NCI-H748 (cell line): ENCODE data around the gene LYZL6.
"Not testable (repeated sequence)": the region's sequence is repeated elsewhere in the genome, so short reads cannot be mapped to it uniquely, and the experiment has no call there.

Experiments used
- DNase-seq: peaks from one replicate; lab custom pipeline; 2025; ENCODE audit not compliant: unreplicated experiment; lab: John Stamatoyannopoulos, UW

LYZL6 gene

GRCh38 chr17:35907691-35908090, 35.8 kb downstream of the LYZL6 start:
- DNase-seq, result no peak

DNA sequence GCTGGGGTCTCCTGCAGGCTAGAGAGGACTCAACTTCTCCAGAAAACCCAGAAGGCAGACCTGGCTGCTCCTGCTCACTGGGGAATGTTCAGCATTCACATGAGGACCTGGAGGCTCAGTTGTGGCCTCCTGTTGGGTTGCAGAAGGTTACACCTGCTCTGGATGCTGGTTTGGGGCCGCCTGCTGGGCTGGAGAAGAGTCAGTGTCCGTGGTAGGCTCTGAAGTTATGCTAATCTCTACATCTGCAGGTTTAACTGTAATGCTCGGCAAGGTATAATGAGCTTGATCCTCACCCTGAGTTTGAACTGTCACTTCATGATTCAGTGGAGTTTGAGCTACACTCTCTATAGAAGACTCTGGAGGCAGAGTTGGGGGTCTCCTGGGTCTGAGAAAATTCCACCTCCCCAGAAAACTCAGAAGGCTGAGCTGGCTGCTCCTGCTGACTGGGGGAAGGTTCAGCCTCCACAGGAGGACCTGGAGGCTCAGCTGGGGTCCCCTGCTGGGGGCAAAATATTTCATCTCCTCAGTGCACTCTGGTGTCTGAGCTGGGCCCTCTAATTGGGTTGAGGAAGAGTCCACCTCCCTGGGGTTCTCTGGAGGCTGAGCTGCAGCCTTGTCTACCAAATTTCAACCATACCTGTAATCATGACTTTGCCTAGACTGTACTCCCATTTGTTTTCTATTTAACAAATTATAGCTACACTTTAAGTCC, 36.4 kb downstream of the LYZL6 start:
- no peak for DNase-seq

- no peak for DNase-seq
Observed at GRCh38 chr17:35906191-35906925, 37.2 kb downstream of the LYZL6 start.

GRCh38 chr17:35903451-35903850, 40.1 kb downstream of the LYZL6 start:
- DNase-seq, result no peak

GRCh38 chr17:35901631-35902175, 41.8 kb downstream of the LYZL6 start:
- no peak for DNase-seq

DNA sequence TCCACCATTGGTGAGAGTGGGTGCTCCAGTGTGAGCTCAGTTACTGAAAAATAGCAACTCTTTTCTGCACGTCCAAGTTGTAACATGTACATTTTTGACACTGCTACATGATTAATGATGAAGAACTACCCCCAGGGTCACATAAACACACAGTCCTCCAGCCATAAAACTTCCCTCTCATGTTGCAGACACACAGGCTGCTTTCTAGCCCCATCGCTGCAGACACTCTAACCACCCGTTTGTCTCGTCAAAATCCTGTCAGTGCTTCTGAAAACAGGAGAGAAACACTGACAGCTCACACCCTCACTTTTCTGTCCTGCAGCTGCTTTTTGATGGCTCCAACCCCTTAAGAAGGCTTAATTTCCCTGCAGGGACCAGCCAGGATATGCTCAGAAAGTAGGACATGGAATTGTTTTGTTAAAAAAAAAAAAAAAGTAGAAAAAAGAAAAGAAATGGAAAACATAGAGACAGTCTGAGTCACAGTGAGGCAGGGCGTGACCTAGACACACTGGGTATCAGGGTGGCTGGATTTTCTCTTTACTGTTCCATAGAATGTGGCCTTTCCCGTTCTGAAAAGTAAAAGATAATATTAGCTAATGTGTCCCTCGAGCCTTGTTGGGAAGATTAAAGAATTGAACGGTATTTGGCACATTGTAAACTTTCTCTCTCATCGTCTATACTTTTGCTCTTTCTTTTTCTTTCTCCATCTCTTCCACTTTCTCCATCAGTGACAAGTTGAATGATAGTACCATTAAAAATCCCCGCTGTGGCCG, 42.6 kb downstream of the LYZL6 start:
- no peak for DNase-seq

DNA sequence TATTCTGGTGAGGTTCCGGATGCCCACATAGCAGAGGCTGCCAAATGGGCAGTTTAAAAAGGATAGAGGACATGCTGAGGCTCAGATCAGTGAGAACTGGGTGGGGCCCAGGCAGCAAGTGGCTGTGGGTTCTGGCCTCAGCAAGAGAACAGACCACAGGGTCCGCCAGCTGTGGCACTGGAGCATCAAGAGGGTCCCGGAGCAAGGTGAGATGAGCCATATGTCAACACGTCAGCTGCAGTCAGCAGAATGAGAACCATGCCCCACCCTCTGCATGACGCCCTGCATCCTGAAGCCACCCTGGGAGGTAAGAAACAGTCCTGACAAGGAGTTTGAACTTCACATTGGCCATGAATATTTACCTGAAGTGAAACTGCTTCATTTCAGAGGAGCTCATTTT, 43.2 kb downstream of the LYZL6 start:
- DNase-seq, result no peak

DNA sequence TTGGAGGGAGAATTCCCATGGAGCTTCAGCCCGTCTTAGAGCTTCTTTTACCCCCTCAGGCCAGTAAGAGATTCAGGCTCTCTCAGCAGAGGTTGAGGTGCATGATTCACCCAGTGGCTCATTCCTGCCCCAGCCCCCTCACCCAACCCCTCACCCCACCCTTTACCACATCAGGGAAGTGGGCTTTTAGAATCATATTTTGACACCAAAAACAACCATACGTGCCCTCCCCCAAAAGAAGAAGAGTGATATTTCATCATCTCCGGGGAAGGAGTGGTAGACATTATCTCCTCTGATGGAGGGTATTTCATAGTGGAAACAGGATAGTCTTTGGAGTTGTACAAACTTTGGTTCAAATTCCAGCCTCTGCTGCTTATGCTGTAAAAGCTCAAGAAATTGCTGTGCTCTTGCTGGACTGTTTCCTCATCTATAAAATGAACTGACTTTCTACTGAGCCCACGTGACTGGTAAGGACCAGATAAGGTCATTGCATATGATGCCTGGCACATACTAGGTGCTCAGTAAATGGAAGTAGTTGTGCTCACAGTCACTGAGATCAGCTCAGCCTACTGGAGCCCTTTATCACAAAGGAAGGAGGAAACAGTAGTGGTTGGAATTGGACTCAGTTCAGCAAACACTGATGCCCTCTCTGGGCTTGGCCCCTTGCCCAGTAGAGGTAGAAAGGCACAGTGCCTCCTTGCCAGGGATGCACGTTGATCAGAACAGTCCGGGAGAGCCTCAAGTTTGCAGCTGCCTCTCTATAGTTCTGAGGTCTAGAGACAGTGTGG, 45.0 kb downstream of the LYZL6 start:
- DNase-seq, result peak; percentile 23

- DNase-seq, result not testable (repeated sequence)
Observed at GRCh38 chr17:35897772-35898171, 45.7 kb downstream of the LYZL6 start.

GRCh38 chr17:35895636-35896587, 47.6 kb downstream of the LYZL6 start:
- no peak for DNase-seq

GRCh38 chr17:35894206-35894605, 49.3 kb downstream of the LYZL6 start:
- DNase-seq, result no peak

GRCh38 chr17:35893751-35894150, 49.8 kb downstream of the LYZL6 start:
- DNase-seq, result no peak

GRCh38 chr17:35892091-35893035, 51.1 kb downstream of the LYZL6 start:
- no peak for DNase-seq

GRCh38 chr17:35891269-35891668, 52.2 kb downstream of the LYZL6 start:
- DNase-seq, result no peak

DNA sequence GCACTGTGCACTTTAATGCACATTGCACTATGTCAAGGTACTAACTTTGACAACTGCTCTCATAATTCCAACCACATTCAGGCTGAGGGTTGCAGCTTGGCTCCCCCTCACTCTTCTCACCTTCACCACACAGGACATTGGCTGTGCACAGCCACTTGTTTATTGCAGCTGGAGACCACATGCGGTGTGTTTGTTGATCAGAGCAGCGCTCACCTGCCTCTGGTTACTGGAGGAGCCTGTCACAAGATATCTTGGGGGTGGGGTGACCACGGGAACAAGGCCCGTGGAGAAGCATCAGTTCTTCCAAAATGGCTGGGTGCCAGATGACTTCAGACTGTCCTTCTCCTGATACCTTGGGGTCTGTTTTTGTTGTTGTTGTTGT, 52.7 kb downstream of the LYZL6 start:
- peak; percentile 64 for DNase-seq

DNA sequence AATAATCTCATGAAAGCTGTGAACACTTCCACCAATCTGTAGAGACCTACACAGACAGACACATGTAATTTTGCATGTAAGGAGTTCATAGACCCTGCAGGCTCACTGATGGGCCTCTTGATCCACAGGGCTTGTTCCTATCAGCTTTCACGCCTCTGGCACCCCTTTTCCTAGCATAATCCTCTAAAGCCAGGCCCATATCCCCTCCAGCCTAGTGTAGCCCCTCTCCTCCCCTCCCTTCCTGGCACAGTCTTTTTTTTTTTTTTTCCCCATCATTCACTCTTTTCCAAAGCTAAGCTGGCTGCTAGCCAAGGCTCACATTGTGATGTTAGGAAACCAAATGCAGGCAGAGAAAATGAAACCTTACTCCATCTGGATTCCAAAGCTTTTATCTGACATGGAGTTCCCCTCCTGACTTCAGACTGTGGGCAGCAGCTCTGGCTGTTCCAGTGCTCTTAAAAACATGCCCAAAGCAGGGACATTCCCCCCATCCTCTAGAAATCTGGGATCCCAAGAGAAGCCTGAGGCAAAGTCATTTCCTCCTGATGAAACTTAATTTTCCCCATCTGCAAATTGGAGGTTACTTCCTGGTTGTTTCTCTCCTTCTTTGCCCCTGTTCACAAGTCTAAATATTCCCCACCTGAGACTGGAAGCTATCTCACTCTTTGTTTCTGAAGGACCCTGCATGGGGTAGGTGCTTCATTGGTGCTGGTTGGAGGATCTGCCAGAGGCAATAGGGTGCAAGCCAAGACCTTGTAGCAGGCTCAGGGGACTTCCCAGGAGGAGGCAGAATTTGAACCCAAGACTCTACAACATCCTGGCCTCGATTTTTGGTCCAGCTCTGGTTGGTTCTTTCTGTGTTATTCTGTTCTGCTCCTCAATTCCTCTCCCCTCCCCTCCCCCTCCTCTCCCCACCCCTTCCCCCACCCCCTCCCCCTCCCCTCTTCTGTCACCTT, 53.4 kb downstream of the LYZL6 start:
- peak; percentile 28 for DNase-seq

- no peak for DNase-seq
Observed at GRCh38 chr17:35889241-35889640, 54.3 kb downstream of the LYZL6 start.
